GM23338 (cell line): ENCODE data around the gene PSMG2. TPM values are rescaled to one million over a fixed set of nuclear protein-coding genes. Genes with fewer than 3 reads are reported as not detected.

ENCODE experiments used
- ATAC-seq: fragments of 200-7000 bp; cut with Tn5 transposase; 3 replicates; pipeline ENCODE4 v1.9.1; 2020
- DNase-seq: peaks from one replicate; pipeline ENCODE4 v3.0.0-alpha.2; 2015; ENCODE audit warnings: low spot score
- H2AFZ ChIP-seq: fragments of 200-600 bp; sonication (generic); 2 replicates; pipeline ENCODE4 v1.8.0; 2016; ENCODE audit warnings: antibody characterized with exemption, mild to moderate bottlenecking, moderate library complexity
- H3F3A ChIP-seq: fragments of 200-600 bp; sonication (generic); replicated peaks from 2 replicates; pipeline ENCODE4 v1.8.0; 2017; ENCODE audit warnings: antibody characterized with exemption, mixed run types, low read depth
- H3K27ac ChIP-seq: fragments of 200-600 bp; sonication (generic); 2 replicates; pipeline ENCODE4 v1.6.1; 2016; ENCODE audit warnings: low read depth
- H3K27me3 ChIP-seq: fragments of 200-600 bp; sonication (generic); 2 replicates; pipeline ENCODE4 v1.8.0; 2016; ENCODE audit warnings: mild to moderate bottlenecking, mixed run types, moderate library complexity; ENCODE audit not compliant: insufficient read depth
- H3K36me3 ChIP-seq: fragments of 200-600 bp; sonication (generic); 2 replicates; pipeline ENCODE4 v1.8.0; 2016; ENCODE audit warnings: mild to moderate bottlenecking; ENCODE audit not compliant: insufficient read depth
- H3K4me1 ChIP-seq: fragments of 200-600 bp; sonication (generic); 2 replicates; pipeline ENCODE4 v1.8.0; 2016; ENCODE audit warnings: mild to moderate bottlenecking, moderate library complexity; ENCODE audit not compliant: insufficient read depth
- H3K4me2 ChIP-seq: fragments of 200-600 bp; sonication (generic); 2 replicates; pipeline ENCODE4 v1.7.1; 2017; ENCODE audit warnings: mixed run types
- H3K4me3 ChIP-seq: fragments of 200-600 bp; sonication (generic); 2 replicates; pipeline ENCODE4 v1.6.1; 2016; ENCODE audit warnings: mixed run types
- H3K79me2 ChIP-seq: fragments of 200-600 bp; sonication (generic); replicated peaks from 2 replicates; pipeline ENCODE4 v1.8.0; 2017; ENCODE audit warnings: mild to moderate bottlenecking; ENCODE audit not compliant: insufficient read depth
- H3K9me2 ChIP-seq: fragments of 200-600 bp; sonication (generic); 2 replicates; pipeline ENCODE4 v1.8.0; 2017; ENCODE audit not compliant: insufficient read depth
- H4K20me1 ChIP-seq: fragments of 200-600 bp; sonication (generic); replicated peaks from 2 replicates; pipeline ENCODE4 v1.8.0; 2017; ENCODE audit warnings: mild to moderate bottlenecking; ENCODE audit not compliant: insufficient read depth
- H3K27ac Mint-ChIP-seq: 2 replicates; pipeline ENCODE4 v1.8.0; 2020; ENCODE audit warnings: inconsistent platforms, mild to moderate bottlenecking, moderate library complexity, mixed read lengths
- H3K27me3 Mint-ChIP-seq: 3 replicates; pipeline ENCODE4 v1.8.0; 2022; ENCODE audit warnings: low read depth, mild to moderate bottlenecking, moderate library complexity, mixed read lengths, inconsistent platforms; ENCODE audit not compliant: insufficient read depth, poor library complexity
- H3K36me3 Mint-ChIP-seq: 3 replicates; pipeline ENCODE4 v1.8.0; 2021; ENCODE audit warnings: low read depth, mild to moderate bottlenecking, inconsistent platforms, moderate library complexity, mixed read lengths
- H3K4me1 Mint-ChIP-seq: 3 replicates; pipeline ENCODE4 v1.8.0; 2020; ENCODE audit warnings: mild to moderate bottlenecking, inconsistent platforms, mixed read lengths
- H3K4me3 Mint-ChIP-seq: 3 replicates; pipeline ENCODE4 v1.8.0; 2021; ENCODE audit warnings: moderate library complexity, mild to moderate bottlenecking, inconsistent platforms, mixed read lengths
- H3K9me3 Mint-ChIP-seq: 3 replicates; pipeline ENCODE4 v1.8.0; 2020; ENCODE audit warnings: moderate library complexity, mild to moderate bottlenecking, inconsistent platforms, mixed read lengths
- CREB1 ChIP-seq: fragments of 250-450 bp; sonication (Bioruptor Pico); IDR thresholded peaks from 2 replicates; pipeline ENCODE4 v1.5.0; 2020; ENCODE audit warnings: low read depth, mild to moderate bottlenecking, moderate library complexity
- CTCF ChIP-seq, 2 experiments: fragments of 200-600 bp in 1 of 2; sonication (generic) in 1 of 2; conservative IDR thresholded peaks; 2 replicates each; pipeline versions ENCODE4 v1.5.1 to v1.6.1; 2016 to 2017; ENCODE audit warnings: antibody characterized with exemption in 2 of 2, low read depth in 2 of 2, mild to moderate bottlenecking in 2 of 2, moderate library complexity in 1 of 2
- ETS1 ChIP-seq: IDR thresholded peaks from 2 replicates; pipeline ENCODE4 v1.6.1; 2016; ENCODE audit warnings: antibody characterized with exemption
- EZH2 ChIP-seq: fragments of 200-600 bp; sonication (generic); IDR thresholded peaks from one replicate; pipeline ENCODE4 v1.8.0; 2017; ENCODE audit warnings: antibody characterized with exemption, mild to moderate bottlenecking, low read depth; ENCODE audit not compliant: unreplicated experiment
- EZH2phosphoT487 ChIP-seq: fragments of 200-600 bp; sonication (generic); IDR thresholded peaks from one replicate; pipeline ENCODE4 v1.8.1; 2018; ENCODE audit warnings: antibody characterized with exemption; ENCODE audit not compliant: unreplicated experiment
- JUNB ChIP-seq: IDR thresholded peaks from one replicate; pipeline ENCODE4 v1.6.1; 2016; ENCODE audit warnings: antibody characterized with exemption; ENCODE audit not compliant: unreplicated experiment
- NANOG ChIP-seq: IDR thresholded peaks from 2 replicates; pipeline ENCODE4 v1.6.1; 2016; ENCODE audit warnings: antibody characterized with exemption, borderline replicate concordance
- POLR2AphosphoS5 ChIP-seq: IDR thresholded peaks from 2 replicates; pipeline ENCODE4 v1.6.1; 2016; ENCODE audit warnings: antibody characterized with exemption, low read depth
- REST ChIP-seq: IDR thresholded peaks from one replicate; pipeline ENCODE4 v1.6.1; 2018; ENCODE audit warnings: antibody characterized with exemption; ENCODE audit not compliant: unreplicated experiment
- STAT1 ChIP-seq: IDR thresholded peaks from one replicate; pipeline ENCODE4 v1.6.1; 2016; ENCODE audit warnings: antibody characterized with exemption; ENCODE audit not compliant: unreplicated experiment
- ZNF114 ChIP-seq: fragments of 250-450 bp; sonication (Bioruptor Pico); IDR thresholded peaks from 2 replicates; pipeline ENCODE4 v1.5.0; 2020; ENCODE audit warnings: mild to moderate bottlenecking, moderate library complexity
- ZNF331 ChIP-seq: fragments of 250-450 bp; sonication (Bioruptor Pico); IDR thresholded peaks from 2 replicates; pipeline ENCODE4 v1.5.0; 2020; ENCODE audit warnings: low read depth, mild to moderate bottlenecking, moderate library complexity
- polyA plus RNA-seq: library from polyadenylated mRNA; unstranded; fragments of >200 nt; fragmentation: Nextera tagmentation; extraction: Ambion mirVana; gene quantifications from 2 replicates; pipeline ENCODE4 v1.2.1, GENCODE V29; 2016
- total RNA-seq: library from RNA; depleted of rRNA; stranded (reverse); fragments of >200 nt; shearing (Covaris generic); gene quantifications from 2 replicates; pipeline ENCODE4 v1.2.3, GENCODE V29; 2014
- TF ChIP-seq, protein P1 (sequence below): fragments of 250-450 bp; sonication (Bioruptor Pico); IDR thresholded peaks from 2 replicates; pipeline ENCODE4 v1.5.0; 2020; ENCODE audit warnings: mild to moderate bottlenecking, moderate library complexity

The PSMG2 gene
- total and polyA plus RNA-seq, 2 experiments from 2014 or later, result 87.8 to 151 TPM

DNA sequence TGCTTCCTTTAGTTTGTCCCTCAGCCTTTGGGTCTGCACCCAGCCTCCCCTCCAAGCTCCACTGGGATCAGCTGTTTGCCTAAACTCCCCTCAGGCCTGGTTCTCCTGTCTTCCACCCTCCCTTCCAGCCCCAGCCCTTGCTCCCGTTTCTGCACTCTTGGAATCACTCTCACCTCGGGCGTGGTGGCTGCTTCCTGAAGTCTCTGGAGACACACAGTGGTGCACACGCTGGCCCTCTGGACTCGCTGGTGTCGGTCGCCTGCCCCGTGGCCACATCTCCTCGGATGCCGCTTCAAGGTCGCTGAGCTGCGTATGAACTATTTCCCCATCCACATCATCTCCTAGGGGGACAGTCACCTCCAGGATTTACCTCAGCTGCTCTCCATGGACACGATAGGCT is 46.3 kb downstream of the PSMG2 start:
- no peaks in the 10 kb centered on the region for H3K9me3 Mint-ChIP-seq

More for the DNA sequence above, 46.3 kb downstream of the PSMG2 start:
- Histone ChIP-seq H3K9me2 (no peaks in the 10 kb centered on the region), H3F3A (no peaks in the 10 kb centered on the region), H3K27ac (no peak overlapping the region), H3K36me3 (no peaks in the 10 kb centered on the region), H3K4me1 (no peaks in the 10 kb centered on the region), H3K4me2 (no peak overlapping the region), H2AFZ (no peak overlapping the region), H3K4me3 (no peak overlapping the region), H3K27me3 (no peaks in the 10 kb centered on the region), H4K20me1 (no peaks in the 10 kb centered on the region), H3K79me2 (no peaks in the 10 kb centered on the region)
- H3K4me3 Mint-ChIP-seq, result no peak overlapping the region
- H3K27me3 Mint-ChIP-seq, result no peaks in the 10 kb centered on the region
- no peak overlapping the region for H3K27ac Mint-ChIP-seq
- H3K4me1 Mint-ChIP-seq, result no peaks in the 10 kb centered on the region
- no peak for ATAC-seq
- H3K36me3 Mint-ChIP-seq, result no peaks in the 10 kb centered on the region
- no peak for DNase-seq
- TF ChIP-seq ZNF331 (no peak), JUNB (no peak), ETS1 (no peak), EZH2phosphoT487 (no peak), POLR2AphosphoS5 (no peak), ZNF114 (CRISPR knock-in tag) (no peak), STAT1 (no peak), CREB1 (CRISPR knock-in tag) (no peak), CTCF (conservative IDR thresholded peaks at IDR 0.05; ENCODE audit: low read depth in 2 of 2) (no peak), EZH2 (no peak), NANOG (no peak), REST (no peak)
- TF ChIP-seq, protein P1, sequence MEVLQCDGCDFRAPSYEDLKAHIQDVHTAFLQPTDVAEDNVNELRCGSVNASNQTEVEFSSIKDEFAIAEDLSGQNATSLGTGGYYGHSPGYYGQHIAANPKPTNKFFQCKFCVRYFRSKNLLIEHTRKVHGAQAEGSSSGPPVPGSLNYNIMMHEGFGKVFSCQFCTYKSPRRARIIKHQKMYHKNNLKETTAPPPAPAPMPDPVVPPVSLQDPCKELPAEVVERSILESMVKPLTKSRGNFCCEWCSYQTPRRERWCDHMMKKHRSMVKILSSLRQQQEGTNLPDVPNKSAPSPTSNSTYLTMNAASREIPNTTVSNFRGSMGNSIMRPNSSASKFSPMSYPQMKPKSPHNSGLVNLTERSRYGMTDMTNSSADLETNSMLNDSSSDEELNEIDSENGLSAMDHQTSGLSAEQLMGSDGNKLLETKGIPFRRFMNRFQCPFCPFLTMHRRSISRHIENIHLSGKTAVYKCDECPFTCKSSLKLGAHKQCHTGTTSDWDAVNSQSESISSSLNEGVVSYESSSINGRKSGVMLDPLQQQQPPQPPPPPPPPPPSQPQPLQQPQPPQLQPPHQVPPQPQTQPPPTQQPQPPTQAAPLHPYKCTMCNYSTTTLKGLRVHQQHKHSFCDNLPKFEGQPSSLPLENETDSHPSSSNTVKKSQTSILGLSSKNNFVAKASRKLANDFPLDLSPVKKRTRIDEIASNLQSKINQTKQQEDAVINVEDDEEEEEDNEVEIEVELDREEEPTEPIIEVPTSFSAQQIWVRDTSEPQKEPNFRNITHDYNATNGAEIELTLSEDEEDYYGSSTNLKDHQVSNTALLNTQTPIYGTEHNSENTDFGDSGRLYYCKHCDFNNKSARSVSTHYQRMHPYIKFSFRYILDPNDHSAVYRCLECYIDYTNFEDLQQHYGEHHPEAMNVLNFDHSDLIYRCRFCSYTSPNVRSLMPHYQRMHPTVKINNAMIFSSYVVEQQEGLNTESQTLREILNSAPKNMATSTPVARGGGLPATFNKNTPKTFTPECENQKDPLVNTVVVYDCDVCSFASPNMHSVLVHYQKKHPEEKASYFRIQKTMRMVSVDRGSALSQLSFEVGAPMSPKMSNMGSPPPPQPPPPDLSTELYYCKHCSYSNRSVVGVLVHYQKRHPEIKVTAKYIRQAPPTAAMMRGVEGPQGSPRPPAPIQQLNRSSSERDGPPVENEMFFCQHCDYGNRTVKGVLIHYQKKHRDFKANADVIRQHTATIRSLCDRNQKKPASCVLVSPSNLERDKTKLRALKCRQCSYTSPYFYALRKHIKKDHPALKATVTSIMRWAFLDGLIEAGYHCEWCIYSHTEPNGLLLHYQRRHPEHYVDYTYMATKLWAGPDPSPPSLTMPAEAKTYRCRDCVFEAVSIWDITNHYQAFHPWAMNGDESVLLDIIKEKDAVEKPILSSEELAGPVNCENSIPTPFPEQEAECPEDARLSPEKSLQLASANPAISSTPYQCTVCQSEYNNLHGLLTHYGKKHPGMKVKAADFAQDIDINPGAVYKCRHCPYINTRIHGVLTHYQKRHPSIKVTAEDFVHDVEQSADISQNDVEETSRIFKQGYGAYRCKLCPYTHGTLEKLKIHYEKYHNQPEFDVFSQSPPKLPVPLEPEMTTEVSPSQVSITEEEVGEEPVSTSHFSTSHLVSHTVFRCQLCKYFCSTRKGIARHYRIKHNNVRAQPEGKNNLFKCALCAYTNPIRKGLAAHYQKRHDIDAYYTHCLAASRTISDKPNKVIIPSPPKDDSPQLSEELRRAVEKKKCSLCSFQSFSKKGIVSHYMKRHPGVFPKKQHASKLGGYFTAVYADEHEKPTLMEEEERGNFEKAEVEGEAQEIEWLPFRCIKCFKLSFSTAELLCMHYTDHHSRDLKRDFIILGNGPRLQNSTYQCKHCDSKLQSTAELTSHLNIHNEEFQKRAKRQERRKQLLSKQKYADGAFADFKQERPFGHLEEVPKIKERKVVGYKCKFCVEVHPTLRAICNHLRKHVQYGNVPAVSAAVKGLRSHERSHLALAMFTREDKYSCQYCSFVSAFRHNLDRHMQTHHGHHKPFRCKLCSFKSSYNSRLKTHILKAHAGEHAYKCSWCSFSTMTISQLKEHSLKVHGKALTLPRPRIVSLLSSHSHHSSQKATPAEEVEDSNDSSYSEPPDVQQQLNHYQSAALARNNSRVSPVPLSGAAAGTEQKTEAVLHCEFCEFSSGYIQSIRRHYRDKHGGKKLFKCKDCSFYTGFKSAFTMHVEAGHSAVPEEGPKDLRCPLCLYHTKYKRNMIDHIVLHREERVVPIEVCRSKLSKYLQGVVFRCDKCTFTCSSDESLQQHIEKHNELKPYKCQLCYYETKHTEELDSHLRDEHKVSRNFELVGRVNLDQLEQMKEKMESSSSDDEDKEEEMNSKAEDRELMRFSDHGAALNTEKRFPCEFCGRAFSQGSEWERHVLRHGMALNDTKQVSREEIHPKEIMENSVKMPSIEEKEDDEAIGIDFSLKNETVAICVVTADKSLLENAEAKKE (CRISPR knock-in tag), result no peak
